Stimulated activated CD8-positive, alpha-beta memory T cell treated with anti-CD3 and anti-CD28 coated beads, Interleukin-12 subunit alpha, Interleukin-12 subunit beta, amount 100 ng/mL, for 4 hours (primary cell): ENCODE data around the gene C4orf17.
"Not testable (repeated sequence)": the region's sequence is repeated elsewhere in the genome, so short reads cannot be mapped to it uniquely, and the experiment has no call there.

Experiments used
- DNase-seq: peaks from one replicate; pipeline ENCODE4 v3.0.0-alpha.2; 2020; ENCODE audit warnings: low read depth

C4orf17 gene

DNA sequence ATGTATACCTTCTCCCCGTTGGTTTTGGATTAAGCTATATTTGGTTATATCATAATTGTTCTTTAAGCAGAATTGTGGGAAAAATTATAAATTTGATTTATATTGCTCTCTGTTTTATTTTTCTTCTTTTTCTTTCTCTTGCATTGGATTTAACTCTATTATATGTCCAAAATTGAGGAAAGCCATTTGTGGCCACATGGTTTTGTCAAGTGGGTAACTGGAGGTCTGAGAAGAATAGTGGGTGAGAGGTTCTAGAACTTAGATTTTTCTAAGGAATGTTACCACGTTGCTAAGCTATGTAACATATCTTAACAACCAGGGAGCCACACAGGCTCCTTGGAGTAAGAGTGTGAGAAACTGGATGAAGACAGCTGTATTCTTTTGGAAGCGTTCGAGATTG lies at the start of gene C4orf17:
C4orf17 (plus strand) TSS at position 301 of the 400 bp plus-strand sequence. CDS start 2,061 bp downstream, outside the sequence.
- DNase-seq, result no peak

DNA sequence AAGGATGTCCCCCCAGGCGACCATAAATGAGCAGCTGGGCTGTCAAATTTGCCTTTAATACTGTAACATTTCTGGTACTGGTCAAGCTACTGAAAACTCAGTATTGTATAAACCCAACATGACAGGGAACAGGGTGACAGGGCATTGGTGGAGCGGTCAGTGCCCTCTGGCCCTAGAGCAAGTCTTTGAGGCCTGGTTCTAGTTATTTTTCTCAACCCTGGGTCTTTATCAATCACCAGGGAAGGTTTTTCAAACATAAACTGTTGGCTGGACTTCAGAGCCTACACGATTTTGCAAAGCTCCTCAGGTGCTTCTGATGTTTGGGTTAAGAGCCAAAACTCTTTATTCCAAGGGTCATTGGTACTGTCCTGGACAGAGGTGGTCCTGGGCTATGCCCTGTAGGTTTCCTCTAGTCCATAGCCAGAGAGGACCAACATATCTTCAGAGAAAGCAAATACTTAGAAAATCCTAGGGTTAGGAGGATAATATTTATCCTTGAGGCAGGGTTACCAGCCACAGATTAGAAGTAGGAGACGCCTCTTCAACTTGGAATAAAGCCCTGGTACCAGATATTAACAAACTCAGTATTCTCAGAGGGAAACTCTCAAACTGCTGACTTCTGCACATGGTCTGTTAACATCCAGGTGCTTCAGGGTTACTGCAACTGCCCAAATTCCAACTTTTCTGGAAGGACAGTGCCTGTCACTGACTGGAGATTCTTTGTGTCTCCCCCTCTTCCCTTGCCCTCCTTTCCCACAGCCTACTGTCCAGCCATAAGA lies 49.0 kb upstream of the C4orf17 start:
- DNase-seq, result no peak

- peak; percentile 4 for DNase-seq
Measured at GRCh38 chr4:99462875-99463464, 47.9 kb upstream of the C4orf17 start.

DNA sequence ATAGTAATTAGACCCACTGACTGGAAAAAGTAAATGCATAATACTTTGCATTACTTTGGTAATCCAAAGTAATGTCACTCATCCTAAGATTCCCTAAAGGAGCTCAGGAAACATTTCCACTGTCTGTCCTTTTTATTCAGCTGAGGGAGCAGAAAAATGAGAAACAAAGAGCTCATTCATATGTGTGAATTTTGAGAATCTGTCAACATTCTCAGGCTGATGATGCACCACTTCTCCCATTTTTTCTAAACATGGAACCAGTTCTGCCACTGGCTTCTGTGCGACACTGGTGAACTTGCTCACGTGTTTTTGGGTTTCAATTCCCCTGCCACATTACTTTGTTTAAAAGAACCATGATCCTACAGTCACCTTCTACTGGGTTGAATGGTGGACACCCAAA lies 47.3 kb upstream of the C4orf17 start:
- DNase-seq, result no peak

GRCh38 chr4:99467887-99468286 lies 42.9 kb upstream of the C4orf17 start:
- no peak for DNase-seq

GRCh38 chr4:99468889-99469288 lies 41.9 kb upstream of the C4orf17 start:
- no peak for DNase-seq

DNA sequence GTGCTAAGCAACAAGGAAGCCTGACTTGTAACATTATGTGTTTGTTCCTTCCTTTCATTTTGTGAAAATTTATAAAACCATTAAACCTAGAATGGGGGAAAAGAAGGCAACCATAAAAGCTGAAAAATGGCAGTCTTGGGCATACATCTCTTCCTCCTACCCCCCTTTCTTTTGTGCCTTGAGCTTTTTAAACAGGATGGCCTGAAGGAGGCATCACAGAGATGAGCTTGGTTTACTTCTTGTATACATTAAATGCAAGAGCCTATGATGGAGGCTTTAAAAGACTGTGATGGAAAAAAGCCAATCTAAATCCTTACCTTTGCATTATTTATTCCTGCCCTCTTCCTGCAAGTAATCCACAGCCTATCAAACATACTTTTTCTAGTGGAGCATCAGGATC lies 39.5 kb upstream of the C4orf17 start:
- no peak for DNase-seq

- DNase-seq, result no peak
Measured at GRCh38 chr4:99471896-99472295, 38.9 kb upstream of the C4orf17 start.

- no peak for DNase-seq
Measured at GRCh38 chr4:99473131-99473530, 37.7 kb upstream of the C4orf17 start.

DNA sequence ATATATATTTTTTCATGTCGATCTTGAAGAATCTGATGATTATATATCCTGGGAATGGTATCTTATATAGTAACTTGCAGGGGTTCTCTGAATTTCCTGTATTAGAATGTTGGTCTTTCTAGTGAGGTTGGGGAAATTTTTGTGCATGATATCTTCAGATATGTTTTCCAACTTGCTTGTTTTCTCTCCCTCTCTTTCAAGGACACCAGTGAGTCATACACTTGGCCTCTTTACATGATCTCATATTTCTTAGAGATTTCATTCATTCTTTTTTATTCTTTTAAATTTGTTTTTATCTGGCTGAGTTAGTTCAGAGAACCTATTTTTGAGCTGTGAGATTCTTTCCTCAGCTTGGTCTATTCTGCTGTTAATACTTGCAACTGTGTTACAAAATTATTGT lies 27.2 kb upstream of the C4orf17 start:
- no peak for DNase-seq

GRCh38 chr4:99485212-99485611 lies 25.6 kb upstream of the C4orf17 start:
- no peak for DNase-seq

- DNase-seq, result not testable (repeated sequence)
Measured at GRCh38 chr4:99486648-99487047, 24.2 kb upstream of the C4orf17 start.

- DNase-seq, result no peak
Measured at GRCh38 chr4:99490286-99490685, 20.5 kb upstream of the C4orf17 start.

GRCh38 chr4:99504804-99505502 lies 5.9 kb upstream of the C4orf17 start:
- no peak for DNase-seq

DNA sequence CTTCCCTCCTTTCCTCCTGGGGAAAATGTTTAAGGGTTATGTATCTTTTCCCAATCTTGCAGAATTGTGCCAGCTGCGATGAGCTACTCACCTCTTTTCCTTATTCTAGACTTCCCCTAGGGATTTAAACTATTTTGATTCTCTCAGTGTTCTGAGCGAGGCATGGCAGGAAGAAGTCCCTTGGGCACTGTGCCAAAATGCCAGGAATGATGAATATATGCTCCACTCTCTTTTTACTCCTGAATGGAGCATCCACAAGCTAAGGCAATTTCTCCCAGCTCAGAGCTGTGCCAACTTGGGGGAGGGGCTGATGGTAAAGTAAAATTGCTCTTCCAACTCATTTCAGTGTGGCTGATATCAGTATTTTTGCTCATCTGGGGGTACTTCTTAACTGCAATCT lies 4.0 kb upstream of the C4orf17 start:
- no peak for DNase-seq

- DNase-seq, result no peak
Measured at GRCh38 chr4:99507349-99507748, 3.5 kb upstream of the C4orf17 start.

DNA sequence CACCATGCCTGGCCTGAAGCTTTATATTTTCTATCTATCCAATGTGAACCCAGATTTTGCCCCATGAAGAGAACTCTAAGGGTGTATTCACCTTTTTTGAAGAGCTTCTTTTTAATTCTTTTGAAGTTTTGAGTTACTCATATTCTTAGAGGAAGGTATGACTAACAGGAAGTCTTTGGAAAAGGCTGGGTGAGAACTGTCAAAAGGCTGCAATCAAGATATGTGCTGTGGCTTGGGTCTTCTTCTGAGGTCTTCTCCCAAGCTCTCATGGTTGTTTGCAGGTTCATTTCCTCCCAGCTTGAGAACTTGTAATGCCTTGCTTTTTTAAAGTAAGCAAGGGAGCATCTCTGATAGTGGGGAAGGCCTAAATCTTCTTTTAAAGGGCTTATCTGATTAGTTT lies 3.1 kb upstream of the C4orf17 start:
- DNase-seq, result no peak

GRCh38 chr4:99518601-99519295 lies 7.9 kb downstream of the C4orf17 start:
- no peak for DNase-seq

DNA sequence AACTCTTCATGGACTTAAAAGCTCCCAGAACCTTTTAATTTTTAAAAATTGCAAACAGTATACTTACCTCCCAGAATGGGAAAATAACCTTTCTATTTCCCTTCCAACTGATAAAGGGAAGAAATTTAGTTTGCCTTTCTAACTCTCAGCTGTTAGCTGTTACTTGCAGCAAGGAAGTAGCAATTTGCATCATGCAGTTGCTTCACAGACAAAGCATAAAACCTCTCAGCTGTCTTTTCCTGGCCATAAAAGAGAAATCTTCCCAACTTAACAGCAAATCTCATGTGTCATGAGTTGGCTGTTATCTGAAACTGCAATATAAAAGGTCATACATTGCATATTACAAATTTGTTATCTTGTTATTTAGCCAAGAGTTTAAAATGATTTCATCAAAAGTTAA lies 18.4 kb downstream of the C4orf17 start:
- DNase-seq, result no peak

GRCh38 chr4:99529956-99530355 lies 19.1 kb downstream of the C4orf17 start:
- no peak for DNase-seq

GRCh38 chr4:99534699-99535098 lies 23.9 kb downstream of the C4orf17 start:
- not testable (repeated sequence) for DNase-seq

- DNase-seq, result no peak
Measured at GRCh38 chr4:99536271-99536670, 25.4 kb downstream of the C4orf17 start.

GRCh38 chr4:99536848-99537247 lies 26.0 kb downstream of the C4orf17 start:
- DNase-seq, result no peak
